ENCODE results near the gene FGA.

FGA gene

GRCh38 chr4:154579927-154580326, 10.6 kb downstream of the FGA start:
- H3K36me3 Mint-ChIP-seq (ENCODE audit: low read depth), result no peaks in the 10 kb centered on the region
- H3K9me3 Mint-ChIP-seq, result no peaks in the 10 kb centered on the region
- no peak for TF ChIP-seq CTCF (IDR thresholded peaks at IDR 0.05; ENCODE audit: unreplicated experiment in 3 of 3)
- H3K4me3 Mint-ChIP-seq, result no peak overlapping the region
- no peak overlapping the region for H3K27ac Mint-ChIP-seq
- no peaks in the 10 kb centered on the region for H3K27me3 Mint-ChIP-seq (ENCODE audit: low read depth)
- no peaks in the 10 kb centered on the region for H3K4me1 Mint-ChIP-seq

DNA sequence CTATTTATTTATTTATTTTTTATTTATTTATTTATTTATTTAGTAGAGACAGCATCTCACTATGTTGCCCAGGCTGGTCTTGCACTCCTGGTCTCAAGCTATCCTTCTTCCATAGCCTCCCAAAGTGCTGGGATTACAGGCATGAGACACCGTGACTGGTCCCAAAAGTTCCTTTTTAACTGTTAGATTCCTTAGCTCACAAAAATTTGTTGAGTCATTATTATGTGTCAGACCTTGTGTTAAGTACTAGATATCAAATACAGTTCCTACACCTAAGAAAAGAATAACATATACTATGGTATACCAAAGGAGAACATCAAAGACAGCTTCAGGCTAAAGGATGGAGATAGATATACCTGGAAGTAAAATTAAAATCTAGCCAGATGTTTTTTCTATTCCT, 11.6 kb downstream of the FGA start:
- no peaks in the 10 kb centered on the region for H3K27me3 Mint-ChIP-seq (ENCODE audit: low read depth)
- no peaks in the 10 kb centered on the region for H3K9me3 Mint-ChIP-seq
- no peaks in the 10 kb centered on the region for H3K36me3 Mint-ChIP-seq (ENCODE audit: low read depth)
- no peaks in the 10 kb centered on the region for H3K4me1 Mint-ChIP-seq
- no peak overlapping the region for H3K4me3 Mint-ChIP-seq
- no peak overlapping the region for H3K27ac Mint-ChIP-seq
- no peak for TF ChIP-seq CTCF (IDR thresholded peaks at IDR 0.05; ENCODE audit: unreplicated experiment in 3 of 3)

DNA sequence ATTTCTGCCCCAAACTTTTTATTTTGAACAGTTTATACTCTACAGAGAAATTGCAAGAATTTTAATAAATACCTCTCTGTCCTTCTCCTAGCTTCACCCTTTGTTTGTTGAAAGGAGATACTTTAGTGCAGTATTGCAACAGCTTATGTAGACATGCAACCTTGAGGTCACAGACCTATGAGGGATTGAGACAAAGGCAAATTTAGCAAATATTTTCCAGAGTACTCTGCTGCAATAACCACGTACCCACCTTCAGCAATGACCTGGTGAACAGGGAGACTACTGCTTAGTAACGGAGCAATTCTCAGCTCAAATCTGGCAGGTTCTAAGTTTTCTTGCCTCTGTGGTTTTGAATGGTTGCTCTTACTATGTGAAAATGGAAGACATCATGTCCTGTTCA, 13.2 kb downstream of the FGA start:
- no peak overlapping the region for H3K4me3 Mint-ChIP-seq

GRCh38 chr4:154574311-154574710, 16.2 kb downstream of the FGA start:
- Mint-ChIP-seq H3K36me3 (ENCODE audit: low read depth) (no peaks in the 10 kb centered on the region), H3K4me1 (no peaks in the 10 kb centered on the region), H3K27ac (no peak overlapping the region), H3K27me3 (ENCODE audit: low read depth) (peaks cover 5% of the 10 kb centered on the region), H3K9me3 (no peaks in the 10 kb centered on the region), H3K4me3 (no peak overlapping the region)
- no peak for TF ChIP-seq CTCF (IDR thresholded peaks at IDR 0.05; ENCODE audit: unreplicated experiment in 3 of 3)

More for the DNA sequence above, 13.2 kb downstream of the FGA start:
- Mint-ChIP-seq H3K27me3 (ENCODE audit: low read depth) (no peaks in the 10 kb centered on the region), H3K36me3 (ENCODE audit: low read depth) (no peaks in the 10 kb centered on the region), H3K4me1 (no peaks in the 10 kb centered on the region), H3K9me3 (no peaks in the 10 kb centered on the region), H3K27ac (no peak overlapping the region)
- TF ChIP-seq CTCF (IDR thresholded peaks at IDR 0.05; ENCODE audit: unreplicated experiment in 3 of 3), result no peak

DNA sequence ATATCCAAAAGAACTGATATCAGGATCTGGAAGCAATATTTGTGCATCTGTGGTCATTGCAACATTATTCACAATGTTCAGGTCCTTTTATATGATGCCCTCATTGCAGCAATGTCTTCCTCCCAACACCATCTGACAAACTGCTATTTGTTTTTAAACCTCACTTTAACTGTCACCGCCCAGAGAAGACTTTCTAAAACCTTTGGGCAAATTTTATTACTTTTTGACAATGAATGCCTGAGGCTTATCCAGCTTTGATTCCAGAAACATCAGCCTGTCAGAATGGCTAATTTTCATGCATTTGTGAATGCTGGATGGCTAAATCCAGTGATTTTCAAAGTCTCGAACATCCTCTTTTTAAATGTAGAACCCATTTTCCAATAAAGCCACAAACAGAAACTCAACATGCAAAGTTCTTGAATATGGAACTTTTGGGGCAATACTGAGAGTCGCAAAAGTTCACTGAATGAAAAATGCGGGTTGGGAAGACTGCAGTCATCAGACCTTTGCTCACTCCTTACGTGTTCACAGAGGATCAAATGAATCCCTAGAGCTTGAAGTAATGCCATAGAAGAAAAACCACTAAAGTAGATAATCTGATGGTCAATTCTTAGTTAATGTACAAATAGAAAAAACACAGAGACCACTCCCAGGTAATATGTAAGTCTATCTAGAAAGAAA, 17.2 kb downstream of the FGA start:
- H3K27ac Mint-ChIP-seq, result peak overlapping the region in 1 of 3 experiments; percentile 54
- no peaks in the 10 kb centered on the region for H3K9me3 Mint-ChIP-seq
- TF ChIP-seq CTCF (IDR thresholded peaks at IDR 0.05; ENCODE audit: unreplicated experiment in 3 of 3), result no peak
- H3K27me3 Mint-ChIP-seq (ENCODE audit: low read depth), result peaks cover 5% of the 10 kb centered on the region
- no peaks in the 10 kb centered on the region for H3K4me1 Mint-ChIP-seq
- no peak overlapping the region for H3K4me3 Mint-ChIP-seq
- H3K36me3 Mint-ChIP-seq (ENCODE audit: low read depth), result no peaks in the 10 kb centered on the region

DNA sequence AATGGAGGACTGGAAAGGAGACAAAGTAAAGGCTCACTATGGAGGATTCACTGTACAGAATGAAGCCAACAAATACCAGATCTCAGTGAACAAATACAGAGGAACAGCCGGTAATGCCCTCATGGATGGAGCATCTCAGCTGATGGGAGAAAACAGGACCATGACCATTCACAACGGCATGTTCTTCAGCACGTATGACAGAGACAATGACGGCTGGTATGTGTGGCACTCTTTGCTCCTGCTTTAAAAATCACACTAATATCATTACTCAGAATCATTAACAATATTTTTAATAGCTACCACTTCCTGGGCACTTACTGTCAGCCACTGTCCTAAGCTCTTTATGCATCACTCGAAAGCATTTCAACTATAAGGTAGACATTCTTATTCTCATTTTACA, 21.0 kb downstream of the FGA start:
- no peaks in the 10 kb centered on the region for H3K9me3 Mint-ChIP-seq
- H3K36me3 Mint-ChIP-seq (ENCODE audit: low read depth), result no peaks in the 10 kb centered on the region
- no peak overlapping the region for H3K4me3 Mint-ChIP-seq

More for the DNA sequence above, 21.0 kb downstream of the FGA start:
- Mint-ChIP-seq H3K4me1 (no peaks in the 10 kb centered on the region), H3K27ac (no peak overlapping the region), H3K27me3 (ENCODE audit: low read depth) (peaks cover 5% of the 10 kb centered on the region)
- TF ChIP-seq CTCF (IDR thresholded peaks at IDR 0.05; ENCODE audit: unreplicated experiment in 3 of 3), result no peak

Data from nephron (organoid).